ENCODE measurements around the gene C6orf118. TPM values are rescaled to one million over a fixed set of nuclear protein-coding genes. Genes with fewer than 3 reads are reported as not detected.

C6orf118 gene
- total RNA-seq, 1 donor from 2014 or later, result 2.2 TPM

GRCh38 chr6:165268987-165269386 is 40.4 kb downstream of the C6orf118 start:
- Histone ChIP-seq H3K9me3 (ENCODE audit: low read depth) (no peaks in the 10 kb centered on the region), H3K27ac (no peak overlapping the region), H3K79me2 (ENCODE audit: low read depth) (no peaks in the 10 kb centered on the region), H4K20me1 (ENCODE audit: low read depth) (no peaks in the 10 kb centered on the region), H3K9ac (no peak overlapping the region), H3K27me3 (no peaks in the 10 kb centered on the region), H3K4me2 (no peak overlapping the region), H3K4me3 (no peak overlapping the region), H2AFZ (replicated peaks) (peak overlapping the region; percentile 68), H3F3A (ENCODE audit: low read depth) (no peaks in the 10 kb centered on the region), H3K36me3 (no peaks in the 10 kb centered on the region), H3K4me1 (peaks cover 4% of the 10 kb centered on the region)
- peak overlapping the region; percentile 57 for H3K27ac Mint-ChIP-seq
- peaks cover 3% of the 10 kb centered on the region for H3K27me3 Mint-ChIP-seq (ENCODE audit: insufficient read depth, low read depth)
- DNase-seq (ENCODE audit: low spot score), result peak; percentile 17
- H3K36me3 Mint-ChIP-seq, result peaks cover 10% of the 10 kb centered on the region
- no peak overlapping the region for H3K4me3 Mint-ChIP-seq
- H3K4me1 Mint-ChIP-seq, result peaks cover 10% of the 10 kb centered on the region
- H3K9me3 Mint-ChIP-seq, result no peaks in the 10 kb centered on the region
- TF ChIP-seq EZH2 (IDR thresholded peaks at IDR 0.05) (no peak), CTCF (IDR thresholded peaks at IDR 0.05) (no peak), EZH2phosphoT487 (IDR thresholded peaks at IDR 0.05) (no peak)

GRCh38 chr6:165266621-165267020 is 42.8 kb downstream of the C6orf118 start:
- H3K4me3 ChIP-seq, result no peak overlapping the region
- no peak overlapping the region for H2AFZ ChIP-seq (replicated peaks)
- H4K20me1 ChIP-seq (ENCODE audit: low read depth), result no peaks in the 10 kb centered on the region
- no peak overlapping the region for H3K27ac Mint-ChIP-seq
- H3K36me3 Mint-ChIP-seq, result peaks cover 4% of the 10 kb centered on the region
- H3K79me2 ChIP-seq (ENCODE audit: low read depth), result no peaks in the 10 kb centered on the region
- DNase-seq (ENCODE audit: low spot score), result no peak
- no peaks in the 10 kb centered on the region for H3F3A ChIP-seq (ENCODE audit: low read depth)
- peaks cover 4% of the 10 kb centered on the region for H3K4me1 ChIP-seq
- no peak overlapping the region for H3K4me2 ChIP-seq
- H3K9me3 ChIP-seq (ENCODE audit: low read depth), result no peaks in the 10 kb centered on the region
- H3K27ac ChIP-seq, result no peak overlapping the region
- H3K36me3 ChIP-seq, result no peaks in the 10 kb centered on the region
- TF ChIP-seq CTCF (IDR thresholded peaks at IDR 0.05) (no peak), EZH2 (IDR thresholded peaks at IDR 0.05) (no peak), EZH2phosphoT487 (IDR thresholded peaks at IDR 0.05) (no peak)
- no peaks in the 10 kb centered on the region for H3K27me3 ChIP-seq
- H3K4me1 Mint-ChIP-seq, result peaks cover 10% of the 10 kb centered on the region
- peaks cover 2% of the 10 kb centered on the region for H3K27me3 Mint-ChIP-seq (ENCODE audit: insufficient read depth, low read depth)
- H3K9me3 Mint-ChIP-seq, result no peaks in the 10 kb centered on the region
- no peak overlapping the region for H3K9ac ChIP-seq
- H3K4me3 Mint-ChIP-seq, result no peak overlapping the region

- H3K4me2 ChIP-seq, result no peak overlapping the region
- H3K27ac Mint-ChIP-seq, result no peak overlapping the region
- no peaks in the 10 kb centered on the region for H3K9me3 Mint-ChIP-seq
Measured at GRCh38 chr6:165266191-165266590, 43.2 kb downstream of the C6orf118 start.

More at GRCh38 chr6:165266191-165266590, 43.2 kb downstream of the C6orf118 start:
- H2AFZ ChIP-seq (replicated peaks), result no peak overlapping the region
- Mint-ChIP-seq H3K4me3 (no peak overlapping the region), H3K27me3 (ENCODE audit: insufficient read depth, low read depth) (peaks cover 2% of the 10 kb centered on the region), H3K4me1 (peaks cover 10% of the 10 kb centered on the region), H3K36me3 (peaks cover 4% of the 10 kb centered on the region)
- no peak overlapping the region for H3K4me3 ChIP-seq
- no peak overlapping the region for H3K9ac ChIP-seq
- no peaks in the 10 kb centered on the region for H3K79me2 ChIP-seq (ENCODE audit: low read depth)
- no peaks in the 10 kb centered on the region for H4K20me1 ChIP-seq (ENCODE audit: low read depth)
- no peak for TF ChIP-seq EZH2 (IDR thresholded peaks at IDR 0.05)
- no peak for TF ChIP-seq EZH2phosphoT487 (IDR thresholded peaks at IDR 0.05)
- TF ChIP-seq CTCF (IDR thresholded peaks at IDR 0.05), result no peak
- no peak for DNase-seq (ENCODE audit: low spot score)
- H3F3A ChIP-seq (ENCODE audit: low read depth), result no peaks in the 10 kb centered on the region
- no peaks in the 10 kb centered on the region for H3K27me3 ChIP-seq
- peaks cover 4% of the 10 kb centered on the region for H3K4me1 ChIP-seq
- H3K27ac ChIP-seq, result no peak overlapping the region
- H3K36me3 ChIP-seq, result no peaks in the 10 kb centered on the region
- H3K9me3 ChIP-seq (ENCODE audit: low read depth), result no peaks in the 10 kb centered on the region
